Stimulated activated CD8-positive, alpha-beta memory T cell treated with anti-CD3 and anti-CD28 coated beads, Interleukin-7, amount 100 ng/mL, for 1 hour (primary cell): ENCODE results near the gene LSP1.
"Not testable (repeated sequence)": the region's sequence is repeated elsewhere in the genome, so short reads cannot be mapped to it uniquely, and the experiment has no call there.

Source experiments
- DNase-seq, 2 donors: peaks; one replicate each; pipeline ENCODE4 v3.0.0-alpha.2; 2020; ENCODE audit warnings: low read depth in 2 of 2

LSP1 gene

DNA sequence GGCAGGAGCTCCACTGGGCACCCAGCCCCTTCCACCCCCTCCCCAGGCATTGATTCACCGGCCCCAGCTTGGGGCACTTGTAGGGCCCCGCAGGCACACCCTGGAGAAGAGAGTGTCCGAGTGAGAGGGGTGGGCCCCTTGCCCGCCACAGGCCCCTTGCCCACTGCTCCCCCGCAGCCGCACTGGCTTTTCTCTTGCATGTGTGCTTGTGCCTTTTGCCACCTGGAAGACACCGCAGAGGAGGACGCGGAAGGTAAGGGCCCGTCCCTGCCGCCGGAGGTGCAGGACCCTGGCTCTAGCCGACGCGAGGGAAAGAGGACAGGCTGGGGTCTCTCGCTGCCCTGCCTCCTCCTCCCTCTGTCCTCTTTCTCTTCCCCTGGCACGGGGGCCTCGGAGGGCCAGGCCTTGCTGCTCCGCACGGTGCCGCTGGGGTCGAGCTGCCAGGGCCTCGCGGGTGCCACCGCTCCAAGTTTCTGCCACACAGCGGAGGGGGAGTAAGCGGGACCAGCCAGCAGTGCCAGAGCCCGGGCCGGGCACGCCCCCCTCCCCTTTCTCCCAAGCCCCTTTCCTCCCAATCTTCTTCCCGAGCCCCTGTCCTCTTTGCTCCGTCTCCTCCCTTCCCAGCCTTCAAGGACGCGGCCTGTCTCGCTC lies 76.1 kb downstream of the LSP1 start:
- no peak for DNase-seq

DNA sequence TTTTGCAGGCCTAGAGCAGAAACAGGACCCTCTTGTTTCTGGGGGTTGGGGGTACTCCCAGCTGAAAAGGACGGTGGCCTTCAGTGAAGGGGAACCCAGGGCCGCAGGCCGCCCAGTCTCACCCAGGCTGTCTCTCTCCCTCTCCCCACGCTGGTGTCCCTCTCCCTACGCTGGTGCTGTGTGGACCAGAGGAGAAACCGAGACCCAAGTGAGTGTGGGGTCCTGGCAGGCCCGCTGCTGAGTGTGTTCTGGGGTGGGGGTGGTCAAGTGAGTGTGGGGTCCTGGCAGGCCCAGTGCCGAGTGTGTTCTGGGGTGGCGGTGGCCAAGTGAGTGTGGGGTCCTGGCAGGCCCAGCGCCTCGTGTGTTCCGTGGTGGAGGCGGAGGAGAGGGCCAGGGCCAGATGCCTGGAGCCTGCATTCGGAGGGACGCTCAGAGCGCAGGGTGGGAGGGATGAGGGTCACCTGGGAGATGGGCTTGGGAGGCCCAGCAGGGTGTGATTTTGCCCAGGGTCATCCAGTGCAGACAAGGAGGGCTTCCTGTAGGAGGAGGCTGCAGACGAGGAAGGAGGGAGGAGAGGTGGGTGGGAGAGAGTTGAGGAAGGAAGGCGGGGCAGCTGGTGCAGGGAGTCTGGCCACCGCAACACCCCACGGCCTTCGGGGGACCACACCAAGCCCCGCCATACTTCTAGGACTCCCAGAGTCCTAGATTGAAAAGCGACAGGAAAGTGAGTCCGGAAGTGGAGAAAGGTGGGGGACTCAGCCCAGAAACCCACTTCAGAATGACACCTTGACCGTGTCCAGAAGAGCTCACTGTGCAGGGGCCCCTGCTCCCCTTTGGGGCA lies 77.0 kb downstream of the LSP1 start:
- no peak for DNase-seq

DNA sequence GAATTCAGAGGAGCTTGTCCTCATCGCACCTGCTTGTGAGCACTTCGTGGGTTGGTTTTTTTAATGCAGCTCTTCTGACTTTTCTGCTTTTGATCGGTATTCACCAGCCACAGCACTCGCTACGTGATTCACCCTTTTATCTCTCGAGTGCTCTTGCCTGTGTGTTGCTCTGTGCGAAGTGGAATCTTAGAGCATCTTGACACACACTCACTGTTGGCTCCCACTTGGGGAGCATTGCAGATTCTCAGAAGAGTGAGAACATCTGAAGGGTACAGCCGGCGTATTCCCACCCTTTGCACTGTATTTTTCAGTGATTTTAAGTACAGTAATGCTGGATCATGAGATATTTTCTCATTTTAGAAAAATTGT lies 77.6 kb downstream of the LSP1 start:
- DNase-seq: no peak

DNA sequence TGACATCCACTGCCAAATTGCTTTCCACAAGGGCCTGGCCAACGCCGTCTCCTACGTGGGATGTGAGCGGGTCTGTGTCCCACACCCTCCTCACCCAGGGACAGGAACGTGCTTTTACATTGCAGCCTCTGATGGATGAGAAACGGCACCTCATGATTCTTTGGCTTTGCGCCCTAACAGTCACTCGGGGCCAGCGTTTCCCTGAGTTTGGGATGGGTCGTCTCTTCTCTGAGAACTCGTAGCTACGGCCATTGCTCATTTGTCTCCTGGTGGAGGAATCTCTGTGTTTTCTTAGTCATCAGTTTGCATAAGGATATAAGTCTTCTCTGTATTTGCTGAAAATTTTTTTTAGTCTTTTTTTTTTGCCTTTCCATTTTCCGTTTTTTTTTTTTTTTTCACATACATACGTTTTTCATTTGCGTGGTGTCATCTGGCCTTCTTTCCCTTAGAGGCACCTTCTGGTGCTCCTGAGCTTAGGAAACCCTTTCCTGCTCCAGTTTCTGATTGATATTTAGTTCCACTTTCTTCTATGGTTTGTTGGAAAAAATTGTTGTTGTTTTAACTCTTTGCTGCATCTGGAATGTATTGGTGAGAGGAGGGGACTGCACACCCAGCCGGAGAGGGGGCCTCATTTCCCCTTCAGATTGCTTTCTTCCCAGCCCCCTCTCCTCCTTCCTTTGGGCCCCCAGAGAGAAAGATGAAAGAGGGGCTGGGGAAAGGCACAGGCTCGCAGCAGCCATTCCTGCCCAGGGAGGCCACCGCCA lies 78.6 kb downstream of the LSP1 start:
- DNase-seq: no peak

DNA sequence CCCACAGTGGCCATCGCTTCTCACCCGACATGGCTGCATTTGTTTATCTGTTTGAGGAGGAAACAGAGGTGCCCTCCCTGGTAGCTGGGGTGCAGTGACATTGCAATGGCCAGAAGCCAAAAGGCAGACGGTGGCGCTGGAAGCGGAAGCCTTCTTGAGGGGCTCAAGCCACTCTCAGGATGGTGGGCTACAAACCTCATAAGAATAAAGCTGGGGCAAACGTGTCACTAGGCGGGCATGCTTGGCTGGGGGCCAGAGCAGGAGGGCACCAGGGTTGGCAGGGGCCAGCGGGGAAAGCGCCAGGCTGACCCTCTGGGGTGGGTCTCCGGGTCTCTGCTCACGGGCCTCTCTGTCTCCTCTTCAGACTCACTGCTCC lies 79.2 kb downstream of the LSP1 start:
- no peak for DNase-seq

DNA sequence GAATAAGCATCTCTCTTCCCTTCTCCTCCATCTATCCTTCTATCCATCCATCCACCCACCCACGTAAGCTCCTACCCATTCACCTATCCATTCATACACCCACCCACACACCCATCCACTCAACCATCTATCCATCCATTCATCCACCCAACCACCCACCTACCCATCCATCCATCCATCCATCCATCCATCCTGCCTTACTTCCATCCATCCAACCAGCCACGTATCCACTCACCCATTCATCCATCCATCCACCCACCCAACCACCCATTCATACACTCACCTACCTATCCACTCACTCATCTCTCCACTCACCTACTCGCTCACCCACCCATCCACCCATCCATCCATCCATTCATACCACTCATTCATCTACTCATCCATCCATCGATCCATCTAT lies 79.8 kb downstream of the LSP1 start:
- DNase-seq: no peak

DNA sequence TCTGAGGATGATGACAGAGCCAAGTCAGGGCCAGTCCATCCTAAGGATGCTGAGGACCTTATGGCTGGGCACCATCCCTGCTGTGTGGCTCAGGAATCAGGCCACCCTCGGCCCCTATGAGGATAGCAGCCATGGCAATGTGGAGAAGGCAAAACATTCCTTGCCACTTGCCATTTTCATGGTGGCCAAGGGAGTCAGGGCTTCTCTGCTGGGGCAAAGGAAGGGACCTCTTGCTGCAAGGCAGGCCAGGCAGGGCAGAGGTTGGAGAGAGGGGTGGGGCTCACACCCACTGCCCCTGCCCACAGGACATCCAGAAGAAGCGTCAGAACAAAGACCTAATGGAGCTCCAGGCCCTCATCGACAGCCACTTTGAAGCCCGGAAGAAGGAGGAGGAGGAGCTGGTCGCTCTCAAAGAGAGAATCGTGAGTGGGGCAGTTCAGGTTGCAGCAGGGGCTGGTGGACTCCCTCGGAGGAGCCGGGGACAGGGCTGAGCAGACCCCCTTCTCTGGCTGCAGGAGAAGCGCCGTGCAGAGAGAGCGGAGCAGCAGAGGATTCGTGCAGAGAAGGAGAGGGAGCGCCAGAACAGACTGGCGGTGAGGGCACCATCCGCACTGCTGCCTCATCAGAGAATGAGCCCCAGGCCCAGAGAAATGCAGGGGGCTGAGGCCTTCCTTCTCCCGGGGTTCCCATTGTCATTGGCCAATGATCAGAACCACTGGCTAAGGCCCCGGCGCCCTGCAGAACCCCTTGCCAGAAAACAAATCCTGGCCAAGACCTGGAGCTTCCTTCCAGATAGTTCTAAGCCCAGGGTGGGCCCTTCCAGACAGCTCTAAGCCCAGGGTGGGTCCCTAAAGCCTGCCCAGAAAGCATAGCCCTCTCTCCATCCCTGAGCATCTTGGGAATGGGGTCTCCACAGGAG lies 80.8 kb downstream of the LSP1 start:
- DNase-seq: no peak

DNA sequence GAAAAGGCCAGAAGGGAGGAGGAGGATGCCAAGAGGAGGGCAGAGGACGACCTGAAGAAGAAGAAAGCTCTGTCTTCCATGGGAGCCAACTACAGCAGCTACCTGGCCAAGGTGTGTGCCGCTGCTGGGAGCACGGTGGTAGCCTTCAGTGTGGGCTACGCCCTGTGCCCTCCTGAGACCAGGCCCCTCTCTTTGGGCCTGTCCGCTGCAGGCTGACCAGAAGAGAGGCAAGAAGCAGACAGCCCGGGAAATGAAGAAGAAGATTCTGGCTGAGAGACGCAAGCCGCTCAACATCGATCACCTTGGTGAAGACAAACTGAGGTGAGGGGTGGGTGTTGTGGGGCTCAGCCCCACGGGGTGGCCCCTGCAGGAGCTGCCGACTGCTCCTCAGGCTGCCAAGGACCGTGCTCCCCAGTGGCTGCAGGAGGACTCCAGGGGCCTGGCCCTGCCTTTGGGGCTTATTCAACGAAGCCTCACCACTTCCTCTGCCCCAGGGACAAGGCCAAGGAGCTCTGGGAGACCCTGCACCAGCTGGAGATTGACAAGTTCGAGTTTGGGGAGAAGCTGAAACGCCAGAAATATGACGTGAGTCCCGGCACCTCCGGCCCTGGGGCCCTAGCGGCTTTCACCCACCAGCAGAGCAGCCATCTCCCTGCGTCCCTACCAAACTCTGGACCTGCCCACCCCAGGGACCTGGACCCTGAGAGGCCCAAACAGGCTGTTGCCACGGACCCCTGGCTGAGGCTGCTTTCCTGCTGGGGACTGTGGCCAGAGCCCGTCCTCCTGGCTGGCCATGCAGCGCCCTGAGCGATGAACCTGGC lies 81.7 kb downstream of the LSP1 start:
- DNase-seq: no peak

DNA sequence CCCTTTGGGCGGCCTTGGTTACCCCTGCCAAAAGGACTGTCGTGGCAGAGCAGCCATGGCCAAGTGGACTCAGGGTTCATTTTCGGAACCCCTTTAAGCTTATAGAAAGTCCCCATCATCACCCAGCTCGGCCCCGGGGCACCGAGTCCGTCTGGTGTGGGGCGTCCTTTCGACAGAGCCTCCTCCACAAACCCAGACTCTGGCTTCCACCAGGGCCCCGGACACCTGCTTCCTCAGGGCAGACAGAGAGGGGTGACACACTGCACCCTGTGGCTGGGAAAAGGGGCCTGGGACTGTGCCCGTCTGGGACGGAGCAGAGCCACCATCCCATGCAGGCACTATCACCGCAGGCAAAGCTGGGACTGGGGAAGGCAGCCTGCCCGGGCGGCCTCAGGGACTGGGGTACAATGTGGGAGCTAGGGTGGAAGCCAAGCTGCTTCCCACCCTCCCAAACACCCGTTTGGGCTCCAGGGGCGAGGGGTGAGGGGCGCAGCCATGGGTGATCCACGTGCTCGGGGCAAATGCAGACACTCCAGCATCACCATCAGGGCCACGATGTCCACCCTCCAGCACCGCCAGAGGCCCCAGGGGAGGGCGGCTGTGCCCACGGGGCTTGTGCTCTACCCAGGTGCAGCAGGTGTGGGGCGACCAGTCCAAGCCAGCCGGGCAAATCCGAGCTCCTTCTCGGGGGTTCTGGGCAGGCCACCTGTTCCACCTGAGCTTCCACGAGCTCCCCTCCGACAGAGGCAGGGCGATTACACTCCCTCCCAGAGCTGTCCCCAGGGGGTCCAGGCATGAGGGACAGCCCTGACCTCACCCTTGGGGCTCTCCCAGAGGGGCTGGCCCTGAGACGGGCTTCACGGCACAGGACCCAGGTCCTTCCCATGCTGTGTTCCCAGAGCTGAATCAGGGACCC lies 82.5 kb downstream of the LSP1 start:
- DNase-seq: no peak

DNA sequence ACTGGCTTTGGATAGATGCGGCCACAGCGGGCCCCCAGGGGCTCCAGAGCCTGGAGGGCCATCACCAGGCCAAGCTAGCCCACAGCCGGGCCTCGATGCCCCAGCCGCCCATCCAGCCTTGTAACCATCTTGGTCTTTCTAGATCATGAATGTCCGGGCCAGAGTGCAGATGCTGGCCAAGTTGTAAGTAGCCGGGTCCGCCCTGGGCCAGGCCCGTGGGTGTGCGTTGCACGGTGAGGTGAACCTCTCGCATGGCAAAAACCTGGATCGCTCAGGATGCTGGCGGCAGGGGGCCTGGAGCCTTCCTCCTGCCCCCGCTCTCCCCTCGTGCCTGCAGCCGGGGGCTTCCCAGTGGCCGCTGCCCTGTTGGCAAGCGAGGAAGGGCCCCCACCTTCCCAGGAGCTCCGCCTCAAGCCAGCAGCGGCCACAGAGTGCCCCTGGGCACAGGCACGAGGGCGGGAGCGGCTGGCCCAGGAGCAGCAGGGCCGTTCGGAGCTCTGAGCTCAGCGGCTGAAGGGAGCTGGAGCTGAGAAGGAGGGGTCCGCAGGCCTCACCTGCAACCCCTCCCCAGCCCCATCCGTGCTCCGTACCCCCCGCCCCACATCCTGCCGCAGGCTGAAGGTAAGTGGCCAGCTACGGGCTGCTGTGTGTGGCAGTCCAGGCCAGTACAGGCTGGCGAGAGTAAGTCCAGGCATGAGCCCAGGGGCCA lies 83.3 kb downstream of the LSP1 start:
- DNase-seq: no peak

DNA sequence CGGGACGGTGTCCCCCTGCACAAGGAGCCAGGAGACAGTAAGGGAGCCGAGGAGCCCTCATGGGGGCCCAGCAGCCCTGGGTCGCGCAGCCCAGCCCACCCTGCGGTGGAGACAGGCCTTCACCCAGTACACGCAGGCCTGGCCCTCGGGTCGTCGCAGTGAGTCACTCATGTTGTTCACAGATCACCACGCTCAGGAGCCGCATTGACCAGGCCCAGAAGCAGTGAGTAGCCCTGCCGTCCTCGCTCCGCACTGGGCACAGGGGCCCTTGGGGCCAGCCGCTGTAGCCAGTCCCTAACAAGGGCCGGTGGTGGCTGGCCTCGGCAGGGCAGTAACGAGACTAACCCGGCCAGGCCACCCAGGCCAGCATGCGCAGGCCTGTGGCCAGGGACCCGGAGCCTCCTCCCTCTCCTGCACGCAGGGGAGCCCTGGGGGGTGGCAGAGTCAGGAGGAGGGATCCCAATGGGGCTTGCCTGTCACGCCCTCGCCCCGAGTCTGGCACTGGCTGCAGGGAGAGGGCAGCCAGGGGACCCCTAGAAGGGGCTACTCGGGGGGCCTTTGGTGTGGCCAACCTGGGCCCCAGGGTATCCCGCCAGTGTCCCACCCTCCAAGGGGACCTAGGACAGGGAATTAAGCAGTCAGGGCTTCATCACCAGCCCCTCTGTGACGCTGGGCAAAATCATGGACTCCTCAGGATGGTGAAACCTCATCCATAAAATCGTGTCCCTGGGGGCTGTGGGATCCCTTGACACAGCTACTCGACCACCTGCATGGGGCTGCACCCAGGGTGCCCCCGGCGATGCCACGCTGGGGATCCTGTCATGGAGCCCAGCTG lies 84.1 kb downstream of the LSP1 start:
- DNase-seq: no peak

DNA sequence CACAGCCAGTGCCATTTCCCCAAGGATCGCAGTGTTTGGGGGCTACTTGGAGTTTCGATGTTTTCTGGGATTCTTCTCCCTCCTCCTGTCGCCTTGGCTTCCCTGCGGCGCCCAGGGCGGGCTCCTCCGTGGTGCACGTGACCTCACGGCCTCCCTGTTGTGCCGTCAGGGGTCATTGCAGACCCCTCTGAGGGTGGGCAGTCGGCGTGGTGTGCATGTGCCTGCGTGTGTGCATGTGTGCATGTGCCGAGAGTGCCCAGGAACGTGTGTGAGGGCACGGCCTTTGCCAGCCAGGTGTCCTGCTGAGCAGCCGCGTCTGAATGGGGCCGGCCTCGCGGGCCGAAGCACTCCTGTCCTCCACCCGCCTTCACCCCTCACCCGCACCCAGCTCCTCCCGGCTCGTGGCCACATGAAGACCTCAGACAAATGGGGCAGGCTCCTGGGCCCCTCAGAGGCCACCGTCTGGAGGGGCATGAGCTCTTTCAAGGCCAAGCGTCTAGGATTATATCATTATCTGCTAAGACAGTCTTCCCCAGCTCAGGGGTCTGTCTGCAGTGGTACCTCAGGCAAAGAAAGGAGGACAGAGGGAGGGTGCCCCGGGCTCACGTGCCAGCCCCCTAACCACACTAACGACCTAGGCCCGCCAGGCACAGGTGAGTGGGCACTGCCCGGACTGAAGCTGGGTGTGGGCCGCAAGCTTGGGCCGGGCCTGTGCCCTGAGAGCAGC lies 84.9 kb downstream of the LSP1 start:
- DNase-seq: no peak

DNA sequence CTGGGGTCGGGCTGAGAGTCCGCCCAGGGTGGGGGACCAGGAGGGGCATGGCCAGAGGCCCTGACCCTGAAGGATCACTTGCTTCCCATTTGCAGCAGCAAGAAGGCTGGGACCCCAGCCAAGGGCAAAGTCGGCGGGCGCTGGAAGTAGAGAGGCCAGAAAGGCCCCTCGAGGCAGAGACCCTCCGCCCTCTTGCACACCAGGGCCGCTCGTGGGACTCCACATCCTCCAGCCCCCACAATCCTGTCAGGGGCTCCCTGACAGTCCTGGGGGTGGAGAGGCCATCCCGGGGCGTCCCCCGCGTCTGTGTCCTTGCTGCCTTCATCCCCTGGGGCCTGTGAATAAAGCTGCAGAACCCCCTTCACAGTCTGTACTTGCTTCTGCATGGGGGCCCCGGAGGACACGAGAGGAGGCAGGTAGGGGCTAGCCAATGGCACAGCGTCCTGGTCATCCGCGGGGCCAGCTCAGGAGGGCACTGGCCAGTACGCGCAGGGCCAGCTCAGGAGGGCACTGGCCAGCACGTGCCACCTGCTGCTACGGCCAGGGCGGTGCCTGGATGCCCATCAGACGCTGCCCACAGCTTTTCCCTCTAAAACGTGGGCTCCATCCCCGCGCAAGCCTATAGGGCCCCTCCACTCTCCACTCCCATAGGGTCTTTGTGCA lies 85.6 kb downstream of the LSP1 start:
- DNase-seq: no peak

DNA sequence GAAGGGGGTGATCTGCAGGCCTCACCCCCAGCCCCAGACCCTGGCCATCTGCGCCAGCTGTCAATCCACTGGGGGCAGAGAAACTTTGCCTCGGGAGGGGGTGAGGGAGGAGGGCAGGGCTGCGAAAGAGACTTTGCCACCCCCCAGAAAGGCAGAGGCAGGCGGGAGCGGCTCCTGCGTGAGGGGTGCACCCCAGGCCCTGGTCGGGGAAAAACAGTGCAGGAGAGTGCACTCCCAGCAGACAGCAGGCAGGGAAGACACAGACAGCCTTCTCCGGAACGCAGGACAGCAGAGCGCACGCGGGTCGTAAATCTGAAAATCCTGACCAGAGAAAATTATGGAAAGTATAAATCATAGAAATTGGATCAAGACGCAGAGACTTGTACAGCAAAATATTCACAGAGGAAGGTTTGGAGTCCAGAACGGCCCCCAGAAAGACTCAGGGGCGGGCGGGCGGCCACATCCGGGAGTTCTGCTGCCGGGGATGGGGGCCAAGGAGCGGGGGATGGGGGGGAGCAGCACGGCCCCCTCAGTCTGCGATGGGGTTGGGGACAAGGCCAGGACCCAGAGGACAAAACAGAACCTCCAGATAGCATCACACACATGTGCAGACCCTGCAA lies 86.2 kb downstream of the LSP1 start:
- DNase-seq: no peak

DNA sequence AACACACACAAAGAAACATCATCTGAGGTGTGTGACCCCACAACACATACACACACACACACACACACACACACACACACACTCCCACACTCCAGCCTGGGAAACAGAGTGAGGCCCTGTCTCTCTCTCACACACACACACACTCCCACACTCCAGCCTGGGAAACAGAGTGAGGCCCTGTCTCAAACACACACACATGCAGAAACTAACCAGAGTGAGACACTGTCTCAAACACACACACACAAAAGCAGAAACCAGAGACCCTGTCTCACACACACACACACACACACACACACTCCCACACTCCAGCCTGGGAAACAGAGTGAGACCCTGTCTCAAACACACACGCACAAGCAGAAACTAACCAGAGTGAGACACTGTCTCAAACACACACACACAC lies 86.9 kb downstream of the LSP1 start:
- DNase-seq: not testable (repeated sequence)
